Neural crest cell (in vitro differentiated cells): ENCODE data around the gene ERCC3. TPM values are rescaled to one million over a fixed set of nuclear protein-coding genes. Genes with fewer than 3 reads are reported as not detected.
"Not testable (repeated sequence)": the region's sequence is repeated elsewhere in the genome, so short reads cannot be mapped to it uniquely, and the experiment has no call there.

Source experiments
- DNase-seq: peaks from one replicate; pipeline ENCODE4 v3.0.0; 2021; ENCODE audit warnings: low read depth, mixed read lengths, low spot score
- H3K27ac Mint-ChIP-seq: one replicate; pipeline ENCODE4 v1.8.0; 2021; ENCODE audit warnings: mild to moderate bottlenecking, mixed read lengths; ENCODE audit not compliant: unreplicated experiment
- H3K27me3 Mint-ChIP-seq: 2 replicates; pipeline ENCODE4 v1.8.0; 2021; ENCODE audit warnings: low read depth, mild to moderate bottlenecking, mixed read lengths
- H3K36me3 Mint-ChIP-seq: 2 replicates; pipeline ENCODE4 v1.8.0; 2021; ENCODE audit warnings: low read depth, mild to moderate bottlenecking, mixed read lengths
- H3K4me1 Mint-ChIP-seq: 2 replicates; pipeline ENCODE4 v1.8.0; 2021; ENCODE audit warnings: mixed read lengths
- H3K4me3 Mint-ChIP-seq: one replicate; pipeline ENCODE4 v1.8.0; 2021; ENCODE audit warnings: mild to moderate bottlenecking, mixed read lengths
- H3K9me3 Mint-ChIP-seq: 2 replicates; pipeline ENCODE4 v1.8.0; 2021; ENCODE audit warnings: mixed read lengths
- total RNA-seq: library from RNA; stranded (reverse); gene quantifications from 2 replicates; pipeline ENCODE4 v1.2.1, GENCODE V29; 2021
- TF ChIP-seq, protein P1 (sequence below): fragments of 200-600 bp; sonication (generic); conservative IDR thresholded peaks from 2 replicates; pipeline ENCODE4 v1.5.0; 2021; ENCODE audit warnings: antibody characterized with exemption, mild to moderate bottlenecking

Gene ERCC3
- total RNA-seq, 1 donor from 2014 or later, result 67.4 TPM

DNA sequence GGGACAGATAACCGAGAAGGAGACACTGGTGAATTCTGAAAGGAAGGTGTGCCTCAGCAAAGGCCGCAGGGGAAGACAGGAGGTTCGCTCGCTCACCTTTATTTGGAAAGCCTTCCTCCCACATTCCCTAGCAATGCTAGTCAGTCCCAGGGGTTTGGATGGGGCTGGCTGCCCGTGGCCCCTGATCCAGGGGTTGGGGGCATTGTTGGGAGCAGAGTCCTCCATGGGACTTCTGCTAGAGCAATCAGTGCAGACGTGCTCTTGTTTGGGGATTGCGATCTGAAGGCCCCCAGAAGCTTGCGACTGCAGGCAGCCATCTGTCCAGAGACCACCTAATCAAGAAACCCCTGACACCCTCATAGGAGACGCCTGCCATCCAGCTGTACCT, 67.8 kb downstream of the ERCC3 start:
- peaks cover 5% of the 10 kb centered on the region for H3K9me3 Mint-ChIP-seq
- peaks cover 7% of the 10 kb centered on the region for H3K4me1 Mint-ChIP-seq
- H3K27ac Mint-ChIP-seq, result no peak overlapping the region
- no peaks in the 10 kb centered on the region for H3K36me3 Mint-ChIP-seq
- TF ChIP-seq, protein P1, sequence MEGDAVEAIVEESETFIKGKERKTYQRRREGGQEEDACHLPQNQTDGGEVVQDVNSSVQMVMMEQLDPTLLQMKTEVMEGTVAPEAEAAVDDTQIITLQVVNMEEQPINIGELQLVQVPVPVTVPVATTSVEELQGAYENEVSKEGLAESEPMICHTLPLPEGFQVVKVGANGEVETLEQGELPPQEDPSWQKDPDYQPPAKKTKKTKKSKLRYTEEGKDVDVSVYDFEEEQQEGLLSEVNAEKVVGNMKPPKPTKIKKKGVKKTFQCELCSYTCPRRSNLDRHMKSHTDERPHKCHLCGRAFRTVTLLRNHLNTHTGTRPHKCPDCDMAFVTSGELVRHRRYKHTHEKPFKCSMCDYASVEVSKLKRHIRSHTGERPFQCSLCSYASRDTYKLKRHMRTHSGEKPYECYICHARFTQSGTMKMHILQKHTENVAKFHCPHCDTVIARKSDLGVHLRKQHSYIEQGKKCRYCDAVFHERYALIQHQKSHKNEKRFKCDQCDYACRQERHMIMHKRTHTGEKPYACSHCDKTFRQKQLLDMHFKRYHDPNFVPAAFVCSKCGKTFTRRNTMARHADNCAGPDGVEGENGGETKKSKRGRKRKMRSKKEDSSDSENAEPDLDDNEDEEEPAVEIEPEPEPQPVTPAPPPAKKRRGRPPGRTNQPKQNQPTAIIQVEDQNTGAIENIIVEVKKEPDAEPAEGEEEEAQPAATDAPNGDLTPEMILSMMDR, result no peak
- no peak overlapping the region for H3K4me3 Mint-ChIP-seq
- DNase-seq, result no peak
- no peaks in the 10 kb centered on the region for H3K27me3 Mint-ChIP-seq

DNA sequence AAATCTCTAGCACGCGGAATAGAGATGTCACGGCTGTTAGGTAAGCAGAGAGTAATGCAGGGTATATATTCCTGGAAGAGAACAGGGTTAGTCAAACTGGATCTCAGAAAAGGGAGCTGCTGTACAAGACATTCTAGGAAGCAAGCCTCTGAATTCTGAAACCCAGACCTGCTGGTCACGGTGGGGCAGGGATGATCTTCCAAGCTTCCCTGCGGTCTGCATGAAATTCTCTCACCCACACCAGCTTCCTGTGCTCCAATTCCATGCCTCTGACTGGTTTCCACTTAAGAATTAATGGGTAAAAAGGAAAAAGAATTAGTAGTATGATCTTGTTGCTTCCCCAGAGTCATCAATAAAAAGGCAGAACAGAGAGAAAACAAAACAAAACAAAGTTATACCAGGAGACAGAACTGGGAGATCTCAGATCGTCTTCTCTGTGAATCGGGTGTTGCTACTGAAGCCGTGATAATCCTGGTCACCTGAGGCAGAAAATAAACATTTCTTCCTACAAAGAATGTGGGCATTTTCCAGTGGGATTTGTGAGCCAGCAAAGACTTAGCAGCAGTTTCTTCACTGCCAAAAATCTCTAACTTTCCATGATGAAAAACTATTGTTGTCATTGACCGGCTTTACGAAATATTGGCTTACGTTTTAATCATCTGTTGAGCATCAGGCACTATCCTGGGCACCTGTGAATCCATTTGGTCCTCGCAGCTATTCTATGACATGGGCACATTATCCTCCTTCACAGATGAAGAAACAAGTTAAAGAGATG, 68.6 kb downstream of the ERCC3 start:
- Mint-ChIP-seq H3K4me3 (no peak overlapping the region), H3K27me3 (no peaks in the 10 kb centered on the region), H3K4me1 (peaks cover 14% of the 10 kb centered on the region), H3K9me3 (peaks cover 5% of the 10 kb centered on the region), H3K27ac (no peak overlapping the region), H3K36me3 (no peaks in the 10 kb centered on the region)
- TF ChIP-seq, protein P1, result no peak
- DNase-seq, result no peak

DNA sequence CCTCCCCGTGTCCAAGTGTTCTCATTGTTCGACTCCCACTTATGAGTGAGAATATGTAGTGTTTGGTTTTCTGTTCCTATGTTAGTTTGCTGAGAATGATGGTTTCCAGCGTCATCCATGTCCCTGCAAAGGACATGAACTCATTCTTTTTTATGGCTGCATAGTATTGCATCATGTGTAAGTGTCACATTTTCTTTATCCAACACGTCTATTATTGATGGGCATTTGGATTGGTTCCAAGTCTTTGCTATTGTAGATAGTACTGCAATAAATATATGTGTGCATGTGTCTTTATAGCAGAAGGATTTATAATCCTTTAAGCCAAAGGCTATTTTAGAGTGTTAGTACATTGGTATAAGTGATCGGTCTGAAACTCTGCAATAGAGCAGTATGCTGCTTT, 69.8 kb downstream of the ERCC3 start:
- not testable (repeated sequence) for H3K36me3 Mint-ChIP-seq, H3K27ac Mint-ChIP-seq

DNA sequence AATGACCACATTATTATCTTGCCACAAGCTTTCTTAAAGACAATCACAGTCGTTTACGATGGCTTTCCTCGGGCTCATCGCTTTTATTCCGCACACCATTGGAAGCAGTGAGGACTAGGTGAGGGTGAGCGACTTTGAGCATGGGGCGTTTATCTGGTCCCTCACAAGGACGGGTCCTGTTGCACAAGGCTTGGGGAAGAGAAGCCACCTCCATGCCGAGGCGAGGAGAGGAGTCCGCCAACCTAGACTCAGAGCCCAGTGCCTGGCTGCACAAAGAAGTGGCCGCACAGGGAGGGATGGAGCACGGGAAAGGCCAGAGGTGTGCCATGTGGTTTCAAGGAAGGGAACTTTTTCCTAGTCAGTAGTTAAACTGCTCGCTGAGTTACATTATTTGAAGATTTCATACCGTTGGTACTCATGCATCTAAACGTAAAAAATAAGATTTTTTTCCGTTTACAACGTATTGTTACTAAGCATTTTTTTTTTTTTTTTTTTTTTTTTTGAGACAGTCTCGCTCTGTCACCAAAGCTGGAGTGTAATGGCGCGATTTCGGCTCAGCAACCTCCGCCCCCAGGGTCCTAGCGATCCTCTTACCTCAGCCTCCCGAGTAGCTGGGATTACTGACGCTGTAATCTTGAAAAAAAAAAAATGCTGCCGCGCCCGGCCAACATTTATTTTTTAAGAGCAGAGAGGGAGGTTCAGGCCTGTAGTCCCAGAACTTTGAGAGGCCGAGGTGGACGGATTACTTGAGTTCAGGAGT, 73.0 kb downstream of the ERCC3 start:
- H3K4me1 Mint-ChIP-seq, result peaks cover 26% of the 10 kb centered on the region
- DNase-seq, result peak; percentile 25
- peaks cover 8% of the 10 kb centered on the region for H3K27me3 Mint-ChIP-seq
- no peaks in the 10 kb centered on the region for H3K9me3 Mint-ChIP-seq
- H3K27ac Mint-ChIP-seq, result peak overlapping the region; percentile 98
- peak overlapping the region; percentile 98 for H3K4me3 Mint-ChIP-seq
- TF ChIP-seq, protein P1, result no peak
- H3K36me3 Mint-ChIP-seq, result no peaks in the 10 kb centered on the region

More for the DNA sequence above, 69.8 kb downstream of the ERCC3 start:
- Mint-ChIP-seq H3K4me1 (peaks cover 17% of the 10 kb centered on the region), H3K4me3 (peak overlapping the region; percentile 39)
- not testable (repeated sequence) for DNase-seq, H3K27me3 Mint-ChIP-seq, H3K9me3 Mint-ChIP-seq

DNA sequence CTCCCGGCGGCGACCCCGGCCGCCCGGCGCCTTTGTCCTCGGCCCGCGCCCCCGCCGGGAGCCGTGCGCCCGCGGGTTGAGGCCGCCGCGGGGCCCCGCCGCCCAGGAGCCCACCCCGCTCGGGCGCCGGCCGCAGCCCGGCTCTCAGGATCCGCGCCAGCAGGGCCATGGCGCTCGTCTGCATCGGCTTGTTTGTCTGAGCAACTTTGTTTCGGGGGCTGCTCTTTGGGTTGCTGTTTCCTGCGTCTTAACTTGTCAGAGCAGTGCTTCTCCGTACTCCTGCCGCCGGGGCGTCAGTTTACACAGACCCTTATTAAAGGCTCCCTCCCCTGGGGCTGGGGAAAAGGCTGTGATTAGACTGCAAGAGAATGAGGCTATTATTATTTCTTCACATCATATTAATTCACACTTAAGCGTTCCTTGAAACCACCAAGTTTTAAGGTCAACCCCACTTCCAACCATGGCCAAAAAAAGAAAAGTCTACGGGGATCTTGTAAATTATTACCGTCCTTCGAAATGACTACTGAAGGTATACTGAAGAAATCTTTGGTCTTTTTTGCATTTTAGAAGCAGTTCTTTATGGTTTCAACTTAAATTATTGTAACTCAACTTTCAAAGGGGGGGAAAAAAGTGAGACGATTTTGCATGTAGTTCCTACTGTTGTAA, 73.7 kb downstream of the ERCC3 start, which contains the start of gene CYP27C1:
TSS of gene CYP27C1 (minus strand) at position 198 of the 666 bp plus-strand sequence. CDS start at position 169, 29 bp downstream.
- TF ChIP-seq, protein P1, result no peak
- peaks cover 8% of the 10 kb centered on the region for H3K27me3 Mint-ChIP-seq
- peak within 1 kb of the TSS; percentile 98 for H3K4me3 Mint-ChIP-seq
- peak within 1 kb of the TSS; percentile 98 for H3K27ac Mint-ChIP-seq
- no peaks in the 10 kb centered on the region for H3K36me3 Mint-ChIP-seq
- no peaks in the 10 kb centered on the region for H3K9me3 Mint-ChIP-seq
- H3K4me1 Mint-ChIP-seq, result peaks cover 26% of the 10 kb centered on the region
- DNase-seq, result peak; percentile 48
